Activated naive CD4-positive, alpha-beta T cell (primary cell): ENCODE measurements around the gene DEPP1.

Experiments
- DNase-seq, 4 experiments: peaks; one replicate each; lab custom pipeline; 2025; lab: John Stamatoyannopoulos, UW

The DEPP1 gene

GRCh38 chr10:44932517-44933450 lies 45.8 kb downstream of the DEPP1 start:
- peak; percentile 48 to 79 (median 74) for DNase-seq

GRCh38 chr10:44931621-44932516 lies 46.7 kb downstream of the DEPP1 start:
- DNase-seq, result no peak

- no peak for DNase-seq
Measured at GRCh38 chr10:44930904-44931620, 47.5 kb downstream of the DEPP1 start.

GRCh38 chr10:44929356-44930255 lies 49.0 kb downstream of the DEPP1 start:
- DNase-seq, result no peak

GRCh38 chr10:44928462-44928861 lies 50.1 kb downstream of the DEPP1 start:
- DNase-seq, result no peak

DNA sequence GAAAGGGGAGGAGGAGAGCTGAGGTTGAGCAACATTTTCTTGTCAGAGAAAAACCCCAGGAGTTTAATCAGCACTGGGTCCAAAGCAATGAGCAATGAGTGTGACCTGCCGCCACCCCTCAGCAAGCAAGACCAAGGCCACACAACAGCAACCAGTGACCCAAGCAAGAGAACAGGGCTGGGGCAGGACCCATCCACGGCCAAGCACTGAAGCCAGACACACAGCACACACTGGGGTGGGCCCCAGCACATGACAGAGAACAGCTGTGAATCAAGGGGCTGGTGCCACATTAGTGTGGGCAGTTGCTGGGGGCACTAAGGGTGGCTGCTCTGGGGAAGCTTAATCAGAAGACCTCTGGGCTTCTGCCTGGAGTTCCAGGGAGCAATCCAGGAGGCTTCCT lies 51.3 kb downstream of the DEPP1 start:
- DNase-seq, result no peak

DNA sequence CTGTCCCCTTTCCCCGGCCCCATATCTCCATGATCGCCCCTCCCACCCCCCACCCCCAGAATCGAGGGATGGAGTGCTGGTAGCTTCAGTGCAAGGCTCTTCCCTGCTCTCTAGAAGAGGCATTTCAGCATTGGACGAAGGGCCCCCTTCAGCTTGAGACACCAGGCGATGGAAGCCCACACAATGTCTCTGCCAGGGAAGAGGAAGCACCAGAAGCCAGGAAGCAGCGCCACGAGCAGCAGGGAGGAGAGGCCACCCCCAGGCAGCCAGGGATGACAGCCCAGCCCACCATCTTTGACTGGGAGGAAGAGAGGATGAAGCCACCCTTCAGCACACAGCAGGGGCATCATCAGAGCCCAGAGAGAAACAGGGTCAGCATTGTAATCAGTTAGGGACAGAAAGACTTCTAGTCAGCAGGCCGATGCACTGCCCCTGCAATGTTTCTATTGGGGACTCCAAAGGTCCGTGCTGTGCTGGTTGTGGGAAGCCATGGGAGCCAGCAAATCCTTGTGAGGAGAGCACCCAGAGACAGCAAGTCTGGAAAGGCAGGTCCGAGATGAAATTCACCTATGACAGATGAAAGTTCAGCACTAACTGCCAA lies 51.8 kb downstream of the DEPP1 start:
- no peak for DNase-seq
